GM23338 (cell line): ENCODE measurements around the gene ACTG2.

ENCODE experiments used
- EZH2phosphoT487 ChIP-seq: fragments of 200-600 bp; sonication (generic); IDR thresholded peaks from one replicate; pipeline ENCODE4 v1.8.1; 2018; ENCODE audit warnings: antibody characterized with exemption; ENCODE audit not compliant: unreplicated experiment
- ZNF114 ChIP-seq: fragments of 250-450 bp; sonication (Bioruptor Pico); IDR thresholded peaks from 2 replicates; pipeline ENCODE4 v1.5.0; 2020; ENCODE audit warnings: mild to moderate bottlenecking, moderate library complexity

GRCh38 chr2:73937103-73937885, 44.5 kb downstream of the ACTG2 start:
- TF ChIP-seq ZNF114 (CRISPR knock-in tag) (no peak), EZH2phosphoT487 (no peak)
